Spinal cord (tissue), 4 donors: ENCODE measurements around the gene CDC42BPB. TPM values are rescaled to one million over a fixed set of nuclear protein-coding genes. Genes with fewer than 3 reads are reported as not detected.

Experiments
- polyA plus RNA-seq, 2 donors: library from polyadenylated mRNA; unstranded; fragments of 120-200 nt; gene quantifications; one replicate each; pipeline ENCODE4 v1.2.1, GENCODE V29; 2013; ENCODE audit not compliant: insufficient read length in 2 of 2
- total RNA-seq, 2 donors: library from RNA; depleted of rRNA in 1 of 2; stranded (reverse); fragments of 120-200 nt in 1 of 2; fragments of >200 nt in 1 of 2; gene quantifications; one replicate each; pipeline versions ENCODE4 v1.2.3 to v1.2.4, GENCODE V29; 2013 to 2014

CDC42BPB gene
- total and polyA plus RNA-seq, 4 donors, result 69.0 to 115 (median 96.3) TPM

Other genes starting within 250 kb of the CDC42BPB start
- gene AMN, start 134.9 kb downstream of the CDC42BPB start, total RNA-seq, result under 1 TPM; 0.20 to 0.39 TPM
- gene AMN, start 134.9 kb downstream of the CDC42BPB start, polyA plus RNA-seq, result 1 to 10 TPM; 2.6 to 4.0 TPM
- 1 to 10 TPM in 1 of 2 donors, not detected in 1; 1.2 TPM for gene LBHD2, start 26.7 kb upstream of the CDC42BPB start, total RNA-seq
- gene LBHD2, start 26.7 kb upstream of the CDC42BPB start, polyA plus RNA-seq, result 1 to 10 TPM in 1 of 2 donors, under 1 TPM in 1; 0.44 to 2.1 TPM
- under 1 TPM in 1 of 2 donors, not detected in 1; 0.50 TPM for gene EXOC3L4, start 37.2 kb upstream of the CDC42BPB start, total RNA-seq
- under 1 TPM; 0.45 to 0.52 TPM for gene EXOC3L4, start 37.2 kb upstream of the CDC42BPB start, polyA plus RNA-seq
- 10 to 100 TPM; 11.5 to 13.9 TPM for gene TNFAIP2, start 65.9 kb upstream of the CDC42BPB start, total RNA-seq
- 10 to 100 TPM in 1 of 2 donors, 1 to 10 TPM in 1; 9.4 to 18.4 TPM for gene TNFAIP2, start 65.9 kb upstream of the CDC42BPB start, polyA plus RNA-seq